ENCODE results near the gene CHRNG.

CHRNG gene

DNA sequence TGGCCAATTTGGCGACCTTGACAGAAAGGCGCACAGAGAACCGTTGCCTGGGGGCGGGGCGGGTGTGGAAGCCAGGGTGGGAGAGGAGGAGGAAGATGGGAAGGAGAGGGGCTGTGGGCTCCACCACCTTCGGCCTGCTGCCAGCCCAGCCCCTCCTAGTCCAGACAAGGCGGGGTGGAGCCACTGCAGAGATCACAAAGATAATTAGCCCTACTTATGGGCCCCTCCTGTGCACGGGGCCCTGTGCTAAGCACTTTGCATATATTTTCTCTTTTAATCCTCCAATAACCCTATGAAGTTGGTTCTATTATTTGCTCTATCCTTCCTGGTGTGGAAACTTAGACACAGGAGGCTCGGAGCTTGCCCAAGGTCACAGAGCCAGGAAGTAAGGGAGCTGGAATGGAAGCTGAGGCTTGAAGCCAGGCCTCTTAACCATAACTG lies 38.1 kb upstream of the CHRNG start:
- TF ChIP-seq, protein P1, sequence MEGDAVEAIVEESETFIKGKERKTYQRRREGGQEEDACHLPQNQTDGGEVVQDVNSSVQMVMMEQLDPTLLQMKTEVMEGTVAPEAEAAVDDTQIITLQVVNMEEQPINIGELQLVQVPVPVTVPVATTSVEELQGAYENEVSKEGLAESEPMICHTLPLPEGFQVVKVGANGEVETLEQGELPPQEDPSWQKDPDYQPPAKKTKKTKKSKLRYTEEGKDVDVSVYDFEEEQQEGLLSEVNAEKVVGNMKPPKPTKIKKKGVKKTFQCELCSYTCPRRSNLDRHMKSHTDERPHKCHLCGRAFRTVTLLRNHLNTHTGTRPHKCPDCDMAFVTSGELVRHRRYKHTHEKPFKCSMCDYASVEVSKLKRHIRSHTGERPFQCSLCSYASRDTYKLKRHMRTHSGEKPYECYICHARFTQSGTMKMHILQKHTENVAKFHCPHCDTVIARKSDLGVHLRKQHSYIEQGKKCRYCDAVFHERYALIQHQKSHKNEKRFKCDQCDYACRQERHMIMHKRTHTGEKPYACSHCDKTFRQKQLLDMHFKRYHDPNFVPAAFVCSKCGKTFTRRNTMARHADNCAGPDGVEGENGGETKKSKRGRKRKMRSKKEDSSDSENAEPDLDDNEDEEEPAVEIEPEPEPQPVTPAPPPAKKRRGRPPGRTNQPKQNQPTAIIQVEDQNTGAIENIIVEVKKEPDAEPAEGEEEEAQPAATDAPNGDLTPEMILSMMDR (IDR thresholded peaks at IDR 0.05), result no peak
- no peak overlapping the region for H3K4me3 ChIP-seq
- no peak overlapping the region for H3K27ac ChIP-seq
- no peak for DNase-seq (ENCODE audit: low spot score)

DNA sequence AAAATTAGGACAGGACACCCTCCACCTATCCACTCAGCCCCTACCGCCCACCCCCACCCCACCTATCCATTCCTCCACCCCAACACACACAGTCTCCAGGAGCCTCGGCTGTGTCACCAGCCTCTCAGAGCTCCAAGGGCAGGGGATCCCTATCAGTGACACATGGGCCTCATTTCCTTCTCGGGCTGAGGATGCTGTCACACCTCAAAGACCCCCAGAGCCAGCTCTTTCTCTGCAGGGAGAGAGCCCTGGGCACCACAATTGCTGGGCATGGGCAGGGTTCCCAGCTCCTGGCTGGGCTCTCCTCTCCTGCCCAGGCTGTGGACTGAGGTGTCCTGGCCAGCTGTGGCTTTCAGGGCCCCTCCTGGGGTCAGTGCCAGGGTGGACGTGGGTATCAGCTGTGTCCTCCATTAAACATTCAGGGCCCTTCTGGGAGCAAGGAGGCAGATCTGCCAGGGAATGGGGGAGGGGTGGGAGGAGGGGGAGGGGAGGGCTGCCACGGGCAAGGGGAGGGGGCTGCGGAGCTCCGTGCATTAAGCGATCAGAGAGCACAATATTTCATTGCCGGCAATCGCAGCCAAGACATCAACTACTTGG lies 37.6 kb upstream of the CHRNG start:
- no peak overlapping the region for H3K27ac ChIP-seq
- no peak for DNase-seq (ENCODE audit: low spot score)
- no peak overlapping the region for H3K4me3 ChIP-seq
- TF ChIP-seq, protein P1 (IDR thresholded peaks at IDR 0.05), result no peak

DNA sequence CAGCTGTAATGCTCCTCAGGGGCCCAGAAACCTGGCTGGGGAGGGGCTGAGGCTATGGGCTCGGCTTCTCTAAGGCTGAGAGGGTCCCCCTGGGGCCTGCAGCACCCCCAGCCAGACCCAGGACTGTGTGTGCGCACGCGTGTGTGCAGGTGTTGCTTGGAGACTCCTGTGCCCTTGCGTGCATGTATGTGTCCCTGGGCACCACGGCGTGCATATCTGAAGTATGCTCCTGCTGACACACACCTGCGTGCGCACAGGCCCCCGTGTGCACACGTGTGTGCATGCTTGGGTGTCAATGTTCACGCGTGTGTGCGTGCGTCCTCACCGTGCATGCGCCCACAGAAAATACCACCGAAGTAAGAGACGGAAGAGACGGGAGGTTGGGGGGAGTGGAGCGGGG lies 37.0 kb upstream of the CHRNG start:
- DNase-seq (ENCODE audit: low spot score), result no peak
- TF ChIP-seq, protein P1 (IDR thresholded peaks at IDR 0.05), result no peak
- H3K27ac ChIP-seq, result no peak overlapping the region
- H3K4me3 ChIP-seq, result peak overlapping the region; percentile 78

DNA sequence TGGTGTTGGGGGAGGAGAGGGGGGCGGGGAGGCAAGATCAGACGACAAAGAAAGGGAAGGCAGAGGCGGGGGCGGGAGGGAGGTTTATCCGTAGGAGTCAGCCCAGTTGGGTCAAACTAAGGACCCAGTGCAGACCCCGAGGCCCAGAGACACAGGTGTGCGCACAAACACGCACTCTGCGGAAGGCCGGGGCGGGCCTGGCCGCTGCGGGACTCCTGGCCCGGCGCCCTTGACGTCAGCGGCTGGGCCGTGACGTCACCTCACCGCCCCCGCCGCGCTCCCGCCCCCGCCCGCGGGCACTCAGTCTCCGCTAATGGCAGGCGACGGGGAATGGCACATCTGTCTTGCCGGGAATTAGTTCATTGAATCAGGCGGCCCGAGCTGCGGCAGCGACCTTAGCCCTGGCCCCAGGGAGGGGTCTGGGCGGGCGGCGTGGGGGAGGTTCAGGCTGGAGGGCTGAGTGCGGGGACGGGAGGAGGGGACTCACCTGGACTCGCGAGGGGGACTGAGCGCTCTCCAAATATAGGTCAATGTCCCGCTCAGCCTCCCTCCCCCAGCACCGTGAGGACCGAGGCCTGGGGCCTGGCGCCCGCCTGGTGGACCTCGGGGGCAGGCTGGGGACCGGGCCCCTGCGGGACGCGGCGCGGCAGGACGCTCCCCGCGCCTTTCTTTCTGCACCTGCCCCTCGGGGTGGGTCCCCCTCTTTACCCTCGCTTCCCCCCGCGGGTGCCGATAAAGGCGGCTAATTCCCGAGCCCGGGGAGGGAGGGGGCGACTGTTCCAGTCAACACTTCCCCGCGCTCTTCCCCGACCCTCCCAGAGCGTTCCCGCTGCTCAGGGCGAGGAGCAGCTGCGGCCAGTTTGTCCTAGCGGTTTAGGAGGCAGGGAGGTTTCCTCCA lies 36.3 kb upstream of the CHRNG start:
- TF ChIP-seq, protein P1 (IDR thresholded peaks at IDR 0.05), result no peak
- no peak for DNase-seq (ENCODE audit: low spot score)
- peak overlapping the region; percentile 78 for H3K4me3 ChIP-seq
- no peak overlapping the region for H3K27ac ChIP-seq

DNA sequence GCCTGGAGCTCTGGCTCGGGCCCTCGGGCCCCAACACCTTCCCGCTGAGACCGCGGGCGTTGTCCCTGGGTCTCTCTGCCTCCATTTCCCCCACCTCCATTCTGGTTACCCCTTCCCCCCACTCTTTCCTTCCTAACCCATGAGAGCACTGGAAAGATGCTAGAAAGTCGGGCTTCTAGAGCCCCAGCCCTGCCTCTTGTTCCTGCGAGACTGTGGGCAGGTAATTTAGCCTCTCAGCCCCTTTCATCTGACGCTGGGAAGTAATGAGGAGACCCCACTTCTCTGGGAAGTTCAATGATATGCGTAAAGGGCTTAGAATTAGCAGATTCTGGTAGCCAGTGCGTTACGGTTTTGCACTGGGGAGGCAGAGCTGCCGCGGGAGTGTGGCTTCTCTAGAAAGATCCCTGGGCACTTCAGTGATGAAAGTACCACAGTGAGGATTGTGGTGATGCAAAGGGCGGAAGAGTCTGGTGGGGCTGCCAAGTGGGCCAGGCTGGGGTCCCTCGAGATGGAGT lies 35.6 kb upstream of the CHRNG start:
- Histone ChIP-seq H3K27ac (no peak overlapping the region), H3K4me3 (peak overlapping the region; percentile 78)
- no peak for DNase-seq (ENCODE audit: low spot score)
- TF ChIP-seq, protein P1 (IDR thresholded peaks at IDR 0.05), result no peak

DNA sequence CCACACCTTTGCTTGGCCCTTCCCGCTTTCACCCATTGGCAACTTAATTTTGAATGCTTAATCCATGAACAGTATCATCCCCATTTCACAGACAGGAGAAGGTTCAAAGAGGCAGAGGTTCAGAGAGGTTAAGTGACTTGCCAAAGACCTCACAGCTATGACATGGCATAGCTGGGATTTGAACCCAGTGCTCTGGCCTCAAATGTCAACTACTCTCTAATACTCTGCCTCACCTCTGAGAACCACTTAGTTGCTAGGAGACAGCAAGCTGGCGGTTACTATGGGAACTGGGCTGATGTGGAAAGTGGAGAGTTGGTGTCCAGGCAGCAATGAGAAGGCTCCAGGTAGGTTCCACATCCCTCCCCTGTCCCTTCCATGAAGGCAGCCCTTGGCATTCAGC lies 35.1 kb upstream of the CHRNG start:
- Histone ChIP-seq H3K27ac (no peak overlapping the region), H3K4me3 (no peak overlapping the region)
- TF ChIP-seq, protein P1 (IDR thresholded peaks at IDR 0.05), result no peak
- no peak for DNase-seq (ENCODE audit: low spot score)
